B cell (primary cell): ENCODE results near the gene TLK1. TPM values are rescaled to one million over a fixed set of nuclear protein-coding genes. Genes with fewer than 3 reads are reported as not detected.

ENCODE experiments used
- ATAC-seq: fragments of 200-7000 bp; cut with Tn5 transposase; one replicate; pipeline ENCODE4 v1.10.0; 2021; ENCODE audit warnings: low read depth, mild to moderate bottlenecking, moderate number of reproducible peaks, moderate library complexity
- CTCF ChIA-PET: fragments of 350-600 bp; sonication (Branson Sonifier 250); formaldehyde crosslinking; loops from one replicate; lab custom pipeline; 2021; ENCODE audit warnings: antibody characterized with exemption, inconsistent platforms; lab: Charles Lee
- POLR2A ChIA-PET: fragments of 350-600 bp; sonication (Branson Sonifier 250); formaldehyde crosslinking; loops from one replicate; lab custom pipeline; 2021; ENCODE audit warnings: antibody characterized with exemption; lab: Charles Lee
- DNase-seq: peaks from one replicate; pipeline ENCODE4 v3.0.0; 2013
- H2AFZ ChIP-seq: 2 replicates; pipeline ENCODE4 v1.6.1; 2012; ENCODE audit warnings: mild to moderate bottlenecking, low read depth, low read length; ENCODE audit not compliant: insufficient read depth, poor library complexity, severe bottlenecking
- H3K27ac ChIP-seq, 2 donors: 1 replicate in 1 of 2; 2 replicates in 1 of 2; pipeline ENCODE4 v1.5.1; 2012 to 2013; ENCODE audit warnings: low read length in 2 of 2, mild to moderate bottlenecking in 2 of 2, moderate library complexity in 1 of 2
- H3K27me3 ChIP-seq, 4 experiments: fragments of 200-600 bp in 1 of 4; sonication (generic) in 1 of 4; replicated peaks in 1 of 4; 1 replicate in 2 of 4; 2 replicates in 2 of 4; pipeline versions ENCODE4 v1.6.1 to v1.7.0; 2013 to 2016; ENCODE audit warnings: low read length in 3 of 4, mild to moderate bottlenecking in 2 of 4, mixed read lengths in 1 of 4, moderate library complexity in 1 of 4; ENCODE audit not compliant: insufficient read depth in 4 of 4, control insufficient read depth in 3 of 4; ENCODE audit errors: control extremely low read depth in 1 of 4
- H3K36me3 ChIP-seq, 2 experiments: replicated peaks in 1 of 2; 1 replicate in 1 of 2; 2 replicates in 1 of 2; pipeline versions ENCODE4 v1.6.1 to v1.7.1; 2013; ENCODE audit warnings: low read length in 1 of 2; ENCODE audit not compliant: insufficient read depth in 2 of 2, control insufficient read depth in 1 of 2; ENCODE audit errors: control extremely low read depth in 1 of 2, extremely low read depth in 1 of 2
- H3K4me1 ChIP-seq, 2 donors: fragments of 200-600 bp in 1 of 2; sonication (generic) in 1 of 2; 1 replicate in 1 of 2; 2 replicates in 1 of 2; pipeline versions ENCODE4 v1.5.1 to v1.6.1; 2013 to 2017; ENCODE audit warnings: low read length in 2 of 2; ENCODE audit not compliant: control insufficient read depth in 2 of 2, insufficient read depth in 2 of 2
- H3K4me2 ChIP-seq: replicated peaks from 2 replicates; pipeline ENCODE3; 2012; ENCODE audit warnings: mild to moderate bottlenecking, low read depth, low read length; ENCODE audit not compliant: poor library complexity, severe bottlenecking
- H3K4me3 ChIP-seq, 5 experiments: fragments of 200-600 bp in 1 of 5; sonication (generic) in 1 of 5; 1 replicate in 3 of 5; 2 replicates in 2 of 5; pipeline versions ENCODE4 v1.5.1 to v1.7.0; 2011 to 2016; ENCODE audit warnings: low read length in 4 of 5, mild to moderate bottlenecking in 4 of 5, low read depth in 2 of 5, control low read depth in 1 of 5, moderate library complexity in 1 of 5; ENCODE audit not compliant: insufficient read depth in 1 of 5; ENCODE audit errors: control extremely low read depth in 1 of 5, extremely low read depth in 1 of 5
- H3K79me2 ChIP-seq: fragments of 200-600 bp; sonication (generic); one replicate; pipeline ENCODE4 v1.6.0; 2016; ENCODE audit warnings: low read length; ENCODE audit not compliant: control insufficient read depth, insufficient read depth
- H3K9ac ChIP-seq: fragments of 200-600 bp; sonication (generic); 2 replicates; pipeline ENCODE4 v1.6.1; 2017; ENCODE audit warnings: mild to moderate bottlenecking, low read length, moderate library complexity
- H3K9me3 ChIP-seq, 3 donors: one replicate each; pipeline versions ENCODE4 v1.6.1 to v1.7.1; 2013; ENCODE audit warnings: low read length in 2 of 3; ENCODE audit not compliant: control insufficient read depth in 2 of 3, insufficient read depth in 1 of 3; ENCODE audit errors: control extremely low read depth in 1 of 3
- H4K20me1 ChIP-seq: 2 replicates; pipeline ENCODE4 v1.6.0; 2012; ENCODE audit warnings: mild to moderate bottlenecking, low read length; ENCODE audit not compliant: insufficient read depth, control insufficient read depth, poor library complexity, severe bottlenecking
- H3K27ac Mint-ChIP-seq: one replicate; pipeline ENCODE4 v1.8.0; 2021; ENCODE audit warnings: mixed read lengths
- H3K27me3 Mint-ChIP-seq: one replicate; pipeline ENCODE4 v1.8.0; 2021; ENCODE audit warnings: mixed read lengths
- H3K4me1 Mint-ChIP-seq: one replicate; pipeline ENCODE4 v1.8.0; 2021; ENCODE audit warnings: mixed read lengths
- H3K4me3 Mint-ChIP-seq: one replicate; pipeline ENCODE4 v1.8.0; 2021; ENCODE audit warnings: mixed read lengths
- H3K9me3 Mint-ChIP-seq: one replicate; pipeline ENCODE4 v1.8.0; 2022; ENCODE audit warnings: mixed read lengths; ENCODE audit not compliant: insufficient read depth
- EZH2 ChIP-seq: IDR thresholded peaks from 2 replicates; pipeline ENCODE4 v1.6.1; 2012; ENCODE audit warnings: borderline replicate concordance, low read depth, mild to moderate bottlenecking, moderate library complexity, low read length; ENCODE audit not compliant: insufficient read depth, poor library complexity, severe bottlenecking
- WGBS: methylation state at CpG from one replicate; pipeline ENCODE4 v1.1.5; 2013; ENCODE audit warnings: missing lambda C conversion rate; ENCODE audit not compliant: insufficient coverage; 5-methylcytosine and 5-hydroxymethylcytosine counted together
- intact Hi-C: fragments of 100-400 bp; cut with micrococcal nuclease; formaldehyde crosslinking; loops from one replicate; pipeline ENCODE4 v1.10.0; 2022
- polyA plus RNA-seq: library from polyadenylated mRNA; depleted of rRNA; stranded (reverse); fragments of >200 nt; gene quantifications from 2 replicates; pipeline ENCODE4 v1.2.3, GENCODE V29; 2012
- total RNA-seq, 2 donors: library from RNA; stranded (reverse); fragments of 120-200 nt in 1 of 2; gene quantifications; 1 replicate in 1 of 2; 2 replicates in 1 of 2; pipeline versions ENCODE4 v1.2.3 to v1.2.4, GENCODE V29; 2013 to 2022
- TF ChIP-seq, protein P1 (sequence below): fragments of 200-600 bp; IDR thresholded peaks from one replicate; pipeline ENCODE4 v1.8.0; 2022; ENCODE audit warnings: antibody characterized with exemption, mild to moderate bottlenecking

Gene TLK1
- total and polyA plus RNA-seq, 2 donors (not counting 1 experiment from before 2014, with no cell fraction given), result 13.8 to 186 TPM

DNA sequence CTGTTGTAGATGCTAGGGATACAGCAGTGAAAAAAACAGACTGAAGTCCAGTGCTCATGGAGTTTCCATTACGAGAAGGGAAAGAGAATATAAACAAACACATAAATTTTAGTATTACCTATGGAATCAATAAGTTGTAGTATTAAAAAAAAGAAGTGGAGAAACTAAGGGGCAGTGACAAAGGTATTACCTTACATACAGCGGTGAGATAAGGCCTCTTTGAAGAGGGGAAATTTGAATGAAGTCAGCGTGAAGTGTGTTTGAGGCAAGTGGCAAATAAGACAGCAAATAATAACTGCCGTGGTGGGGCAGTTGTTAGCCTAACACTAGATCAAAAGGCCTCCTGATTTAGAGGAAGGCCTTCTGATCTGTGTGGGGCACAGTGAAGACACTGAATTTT, 57.9 kb downstream of the TLK1 start:
- Mint-ChIP-seq H3K27ac (no peak overlapping the region), H3K4me3 (no peak overlapping the region), H3K9me3 (peaks cover 11% of the 10 kb centered on the region), H3K27me3 (no peaks in the 10 kb centered on the region), H3K4me1 (peaks cover 43% of the 10 kb centered on the region)
- intact Hi-C loops, result no loop called here
- no peak overlapping the region for H3K27ac ChIP-seq
- ChIA-PET POLR2A (no interaction called here), CTCF (no interaction called here)
- no peak overlapping the region for H3K9ac ChIP-seq
- DNase-seq (no peak), ATAC-seq (no peak)
- H3K4me3 ChIP-seq, result no peak overlapping the region
- no peaks in the 10 kb centered on the region for H3K27me3 ChIP-seq
- H3K4me2 ChIP-seq, result no peak overlapping the region
- WGBS, result 89% methylated on average over 3 of the region's 4 CpGs
- H3K4me1 ChIP-seq, result no peaks in the 10 kb centered on the region
- H2AFZ ChIP-seq, result no peak overlapping the region
- H3K79me2 ChIP-seq, result peaks cover 97% of the 10 kb centered on the region
- peaks cover 8 to 23% (median 14%) of the 10 kb centered on the region in 3 donors for H3K9me3 ChIP-seq
- H3K36me3 ChIP-seq, result peaks cover 6 to 19% of the 10 kb centered on the region in 2 experiments
- H4K20me1 ChIP-seq, result peaks cover 27% of the 10 kb centered on the region
- no peak for TF ChIP-seq EZH2
- TF ChIP-seq, protein P1, sequence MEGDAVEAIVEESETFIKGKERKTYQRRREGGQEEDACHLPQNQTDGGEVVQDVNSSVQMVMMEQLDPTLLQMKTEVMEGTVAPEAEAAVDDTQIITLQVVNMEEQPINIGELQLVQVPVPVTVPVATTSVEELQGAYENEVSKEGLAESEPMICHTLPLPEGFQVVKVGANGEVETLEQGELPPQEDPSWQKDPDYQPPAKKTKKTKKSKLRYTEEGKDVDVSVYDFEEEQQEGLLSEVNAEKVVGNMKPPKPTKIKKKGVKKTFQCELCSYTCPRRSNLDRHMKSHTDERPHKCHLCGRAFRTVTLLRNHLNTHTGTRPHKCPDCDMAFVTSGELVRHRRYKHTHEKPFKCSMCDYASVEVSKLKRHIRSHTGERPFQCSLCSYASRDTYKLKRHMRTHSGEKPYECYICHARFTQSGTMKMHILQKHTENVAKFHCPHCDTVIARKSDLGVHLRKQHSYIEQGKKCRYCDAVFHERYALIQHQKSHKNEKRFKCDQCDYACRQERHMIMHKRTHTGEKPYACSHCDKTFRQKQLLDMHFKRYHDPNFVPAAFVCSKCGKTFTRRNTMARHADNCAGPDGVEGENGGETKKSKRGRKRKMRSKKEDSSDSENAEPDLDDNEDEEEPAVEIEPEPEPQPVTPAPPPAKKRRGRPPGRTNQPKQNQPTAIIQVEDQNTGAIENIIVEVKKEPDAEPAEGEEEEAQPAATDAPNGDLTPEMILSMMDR, result no peak

DNA sequence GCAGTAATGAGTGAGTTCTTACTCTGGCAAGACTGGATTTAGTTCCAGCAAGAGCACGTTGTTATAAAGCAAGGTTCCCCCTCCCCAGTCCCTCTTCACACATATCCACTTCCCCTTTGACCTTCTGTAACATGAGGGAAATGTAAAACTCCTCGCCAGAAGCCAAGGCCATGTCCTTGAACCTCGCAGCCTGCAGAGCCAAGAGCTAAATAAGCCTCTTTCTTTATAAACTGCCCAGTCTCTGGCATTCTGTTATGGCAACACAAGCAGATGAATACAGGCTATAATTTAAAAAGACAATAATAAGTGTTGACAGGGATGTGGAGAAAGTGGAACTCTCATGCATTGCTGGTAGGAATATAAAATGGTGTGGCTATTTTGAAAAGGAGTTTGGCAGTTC, 60.3 kb downstream of the TLK1 start:
- CTCF ChIA-PET, result interaction anchor here (1.0 kb wide), 1 partner anchor 13 kb away, joined by 3 read pairs; no protein-coding TSS in a partner anchor
- peaks cover 42% of the 10 kb centered on the region for H4K20me1 ChIP-seq

More for the DNA sequence above, 60.3 kb downstream of the TLK1 start:
- POLR2A ChIA-PET, result no interaction called here
- DNase-seq (no peak), ATAC-seq (no peak)
- H3K36me3 ChIP-seq, result peaks cover 6% of the 10 kb centered on the region in 2 experiments
- Mint-ChIP-seq H3K27ac (no peak overlapping the region), H3K27me3 (no peaks in the 10 kb centered on the region), H3K4me1 (peaks cover 39% of the 10 kb centered on the region), H3K4me3 (no peak overlapping the region), H3K9me3 (peaks cover 12% of the 10 kb centered on the region)
- no peak overlapping the region for H3K9ac ChIP-seq
- intact Hi-C loops, result no loop called here
- no peak for TF ChIP-seq EZH2
- no peak overlapping the region for H2AFZ ChIP-seq
- H3K27ac ChIP-seq, result no peak overlapping the region
- peaks cover 0 to 4% of the 10 kb centered on the region in 2 donors for H3K4me1 ChIP-seq
- no peak overlapping the region for H3K4me3 ChIP-seq
- peaks cover 11 to 23% (median 14%) of the 10 kb centered on the region in 3 donors for H3K9me3 ChIP-seq
- peaks cover 97% of the 10 kb centered on the region for H3K79me2 ChIP-seq
- WGBS, result 80% methylated on average over 1 of the region's 3 CpGs
- no peaks in the 10 kb centered on the region for H3K27me3 ChIP-seq
- H3K4me2 ChIP-seq, result no peak overlapping the region
